Left renal pelvis (tissue), 4 donors: ENCODE results near the gene NAGPA. TPM values are rescaled to one million over a fixed set of nuclear protein-coding genes. Genes with fewer than 3 reads are reported as not detected.

ENCODE experiments used
- DNase-seq, 4 donors: peaks; one replicate each; pipeline ENCODE4 v3.0.0-alpha.2; 2013; ENCODE audit warnings: low read depth in 4 of 4, low spot score in 3 of 4
- polyA plus RNA-seq, 4 donors: library from polyadenylated mRNA; unstranded; fragments of 120-200 nt; gene quantifications; one replicate each; pipeline ENCODE4 v1.2.1, GENCODE V29; 2013; ENCODE audit not compliant: insufficient read length in 4 of 4

NAGPA gene
- polyA plus RNA-seq, 4 donors, result 5.3 to 15.5 (median 9.0) TPM

DNA sequence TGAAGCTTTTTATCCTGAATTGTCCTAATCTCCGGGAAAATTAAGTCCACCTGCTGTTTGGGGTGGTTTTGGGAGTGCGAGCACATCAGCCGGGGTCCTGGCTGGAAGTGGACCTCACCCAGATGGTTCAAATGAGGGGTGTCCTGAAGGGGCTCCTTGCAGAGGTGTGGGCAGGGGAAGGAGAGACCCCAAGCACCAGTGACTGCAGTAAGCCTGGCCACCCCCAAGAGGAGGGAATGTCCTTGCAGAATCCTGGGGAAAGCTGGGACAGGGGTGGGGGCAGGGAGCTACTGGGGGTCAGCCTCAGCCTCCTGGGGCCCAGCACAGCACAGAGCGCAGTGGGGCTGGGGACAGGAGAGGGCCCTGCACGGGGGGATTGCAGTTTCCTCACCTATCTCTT is 29.4 kb downstream of the NAGPA start:
- DNase-seq, result no peak

DNA sequence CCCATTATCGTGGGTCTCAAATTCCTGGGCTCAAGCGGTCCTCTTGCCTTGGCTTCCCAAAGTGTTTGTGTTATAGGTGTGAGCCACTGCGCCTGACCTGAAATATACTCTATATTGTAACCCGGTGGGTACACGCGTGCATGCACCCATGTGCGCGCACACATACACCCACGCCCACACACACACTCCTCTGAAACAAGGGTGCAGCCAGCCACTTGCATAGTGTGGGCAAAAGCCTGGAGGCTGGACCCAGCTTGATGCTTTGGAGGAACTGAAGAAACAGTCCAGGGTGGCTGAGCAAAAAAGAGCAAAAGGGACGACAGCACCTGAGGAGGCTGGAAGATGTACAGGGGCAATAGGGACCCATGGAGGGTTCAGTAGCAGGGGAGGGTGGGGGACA is 29.9 kb downstream of the NAGPA start:
- DNase-seq, result no peak

GRCh38 chr16:5003211-5003610 is 30.5 kb downstream of the NAGPA start:
- no peak for DNase-seq

GRCh38 chr16:5002699-5003143 is 31.0 kb downstream of the NAGPA start:
- DNase-seq, result no peak

DNA sequence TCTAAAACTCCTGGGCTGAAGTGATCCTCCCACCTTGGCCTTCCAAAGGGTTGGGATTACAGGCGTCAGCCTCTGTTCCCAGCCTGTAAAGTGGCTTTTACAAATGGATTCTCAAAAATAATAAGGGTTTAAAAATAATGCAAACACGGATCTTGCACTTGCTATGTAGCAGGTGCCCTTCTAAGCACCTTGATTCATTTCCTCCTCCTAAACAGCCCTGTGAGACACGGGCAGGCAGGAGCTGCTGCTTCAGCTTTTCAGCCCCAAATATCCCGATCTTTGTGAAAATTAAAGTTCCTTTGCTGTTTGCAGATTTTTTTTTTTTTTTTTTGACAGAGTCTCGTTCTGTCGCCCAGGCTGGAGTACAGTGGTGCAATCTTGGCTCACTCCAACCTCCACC is 31.7 kb downstream of the NAGPA start:
- no peak for DNase-seq

DNA sequence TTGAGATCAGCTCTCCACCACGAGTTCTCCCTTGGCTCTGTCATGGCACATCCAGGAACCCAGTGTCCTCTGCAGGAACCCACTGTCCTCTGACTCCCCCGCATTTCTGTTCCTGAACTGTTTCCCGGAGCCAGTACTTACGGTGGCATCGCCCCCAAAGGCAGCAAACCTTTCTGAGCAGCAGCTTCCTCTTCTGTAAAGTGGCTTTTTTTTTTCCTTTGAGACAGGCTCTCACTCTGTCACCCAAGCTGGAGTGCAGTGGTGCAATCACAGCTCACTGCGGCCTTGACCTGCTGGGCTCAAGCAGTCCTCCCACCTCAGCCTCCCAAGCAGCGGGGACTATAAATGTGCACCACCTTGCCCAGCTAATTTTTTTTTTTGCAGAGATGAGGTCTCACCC is 32.2 kb downstream of the NAGPA start:
- no peak for DNase-seq

DNA sequence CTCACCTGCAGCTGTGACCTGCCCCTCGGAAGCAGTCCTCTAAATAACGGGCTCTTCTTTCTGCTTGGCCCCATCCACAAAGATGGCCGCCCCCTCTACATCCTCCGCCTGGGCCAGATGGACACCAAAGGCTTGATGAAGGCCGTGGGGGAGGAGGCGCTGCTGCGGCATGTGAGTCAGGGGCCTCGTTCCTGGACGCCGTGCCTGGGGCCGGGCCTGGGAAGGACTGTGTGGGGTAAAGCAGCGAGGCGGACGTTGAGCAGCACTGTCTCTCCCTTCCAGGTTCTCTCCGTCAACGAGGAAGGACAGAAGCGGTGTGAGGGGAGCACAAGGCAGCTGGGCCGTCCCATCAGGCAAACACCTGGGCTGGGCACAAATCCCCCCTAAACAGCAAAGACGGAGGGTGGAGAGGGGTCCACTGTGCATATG is 33.1 kb downstream of the NAGPA start:
- no peak for DNase-seq

DNA sequence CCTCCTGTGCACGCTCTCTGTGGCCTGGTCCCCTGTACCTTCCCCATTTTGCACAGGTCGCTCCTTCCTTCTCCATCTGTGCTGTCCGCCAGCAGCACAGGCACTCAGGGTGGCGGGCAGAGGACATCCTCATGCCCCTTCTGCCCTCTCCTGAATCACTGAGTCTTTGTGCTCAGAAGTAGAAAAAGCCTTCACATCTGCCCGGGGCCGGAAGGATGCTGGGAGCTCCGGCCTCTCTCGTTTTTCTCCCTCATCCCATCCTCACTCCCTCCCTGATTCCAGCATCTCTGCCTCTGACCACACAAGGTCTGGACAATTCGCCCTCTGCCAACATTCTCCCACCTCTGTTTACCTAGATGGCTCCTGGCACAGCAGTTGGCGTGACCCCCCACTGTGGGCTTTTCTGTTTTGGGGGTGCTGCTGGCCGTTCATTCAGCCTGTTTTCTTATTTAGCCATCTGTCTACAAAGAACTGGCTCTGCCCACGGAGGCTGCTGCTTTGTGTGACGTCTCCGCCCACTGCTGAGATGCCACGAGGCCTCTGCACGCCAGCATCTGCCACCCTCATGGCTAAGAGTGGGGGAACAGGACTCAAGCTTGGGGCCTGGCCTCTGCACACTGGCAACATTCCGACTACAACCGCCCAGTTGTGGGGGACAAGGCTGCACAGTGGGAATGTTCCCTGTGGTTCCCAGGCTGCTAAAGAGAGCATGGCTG is 38.9 kb downstream of the NAGPA start:
- DNase-seq, result no peak

DNA sequence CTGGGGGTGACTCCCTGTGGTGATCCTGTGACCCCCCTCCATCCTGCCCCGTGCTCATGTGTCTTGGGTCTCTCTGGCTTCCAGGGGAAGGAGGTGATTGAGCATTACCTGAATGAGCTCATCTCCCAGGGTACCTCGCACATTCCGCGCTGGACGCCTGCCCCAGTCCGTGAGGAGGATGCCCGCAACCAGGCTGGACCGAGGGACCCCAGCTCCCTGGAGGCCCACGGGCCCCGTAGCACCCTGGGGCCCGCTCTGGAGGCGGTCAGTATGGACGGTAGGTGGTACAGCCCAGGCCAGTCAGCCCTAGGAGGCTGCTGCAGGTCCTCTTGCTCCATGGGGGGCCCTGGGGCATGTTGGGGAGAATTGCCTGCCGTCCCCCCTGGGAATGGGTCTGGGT is 42.0 kb downstream of the NAGPA start:
- DNase-seq, result no peak

GRCh38 chr16:4990415-4990814 is 43.3 kb downstream of the NAGPA start:
- DNase-seq, result no peak

GRCh38 chr16:4989391-4990006 is 44.2 kb downstream of the NAGPA start:
- no peak for DNase-seq

DNA sequence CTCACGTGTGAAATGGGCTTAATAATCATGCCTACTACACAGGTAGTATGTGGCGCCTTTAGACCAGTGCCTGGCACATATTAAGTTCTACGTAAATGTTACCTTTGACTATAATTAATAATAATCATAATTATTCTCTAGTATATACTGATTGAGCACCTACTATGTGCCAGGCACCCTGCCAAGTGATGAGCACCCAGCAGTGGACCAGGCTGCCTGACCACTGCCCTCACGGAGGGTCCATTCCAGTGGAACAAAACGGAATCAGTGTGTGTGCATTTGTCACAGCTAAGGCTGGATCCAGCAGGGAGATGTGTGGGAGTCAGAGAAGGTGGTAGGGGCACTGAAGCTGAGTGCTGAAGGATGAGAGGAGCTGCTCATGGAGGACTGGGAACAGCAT is 45.1 kb downstream of the NAGPA start:
- DNase-seq, result no peak

GRCh38 chr16:4987580-4988374 is 46.0 kb downstream of the NAGPA start:
- DNase-seq, result no peak

GRCh38 chr16:4987250-4987579 is 46.5 kb downstream of the NAGPA start:
- no peak for DNase-seq

- no peak for DNase-seq
These were observed 49.4 kb downstream of the NAGPA start for GRCh38 chr16:4984174-4984990.

GRCh38 chr16:4982056-4982867 is 51.5 kb downstream of the NAGPA start:
- DNase-seq, result no peak

DNA sequence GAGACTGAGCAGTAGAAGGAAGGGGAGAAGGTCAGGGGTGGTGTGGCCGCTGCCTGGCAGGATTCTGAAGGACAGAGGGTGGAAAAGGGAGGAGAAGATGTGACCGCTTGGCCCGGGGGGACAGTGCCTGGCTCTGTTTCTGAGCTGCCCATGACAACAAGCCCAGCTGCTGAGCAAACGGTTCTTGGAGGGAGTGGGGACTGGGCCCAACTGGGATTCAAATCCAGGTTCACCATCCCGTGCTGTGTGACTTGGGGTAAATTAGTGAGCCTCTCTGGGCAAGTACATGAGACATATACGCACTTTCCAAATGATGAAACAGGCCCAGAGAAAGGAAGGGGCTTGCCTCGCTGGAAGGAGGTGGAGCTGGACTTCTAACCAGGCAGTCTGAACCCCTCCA is 52.3 kb downstream of the NAGPA start:
- no peak for DNase-seq

GRCh38 chr16:4980691-4981090 is 53.0 kb downstream of the NAGPA start:
- no peak for DNase-seq

GRCh38 chr16:4979736-4980660 is 53.7 kb downstream of the NAGPA start:
- DNase-seq, result no peak
